A549 (cell line): Measurements from ENCODE around the gene RUNX2.

Source experiments
- CEBPB ChIP-seq, 2 experiments: fragments of >200 bp in 1 of 2; sonication (Bioruptor Twin) in 1 of 2; formaldehyde crosslinking in 1 of 2; IDR thresholded peaks; 2 replicates each; pipeline ENCODE4 v1.6.1; 2012 to 2016
- CTCF ChIP-seq: fragments of >200 bp; sonication (Bioruptor Twin); formaldehyde crosslinking; IDR thresholded peaks from 3 replicates; pipeline ENCODE4 v1.5.1; 2016
- EP300 ChIP-seq, 2 experiments: fragments of >200 bp; sonication (Bioruptor Twin); formaldehyde crosslinking; IDR thresholded peaks; 2 replicates in 1 of 2; 3 replicates in 1 of 2; pipeline ENCODE4 v1.6.1; 2016 to 2017
- POLR2A ChIP-seq: IDR thresholded peaks from 2 replicates; pipeline ENCODE4 v1.6.1; 2012; ENCODE audit warnings: mild to moderate bottlenecking, low read length
- RAD21 ChIP-seq, 2 experiments: fragments of >200 bp in 1 of 2; sonication (Bioruptor Twin) in 1 of 2; formaldehyde crosslinking in 1 of 2; IDR thresholded peaks in 1 of 2; conservative IDR thresholded peaks in 1 of 2; 2 replicates in 1 of 2; 3 replicates in 1 of 2; pipeline ENCODE4 v1.6.1; 2012 to 2018; ENCODE audit warnings: inconsistent platforms in 1 of 2
- REST ChIP-seq: fragments of 200-600 bp; sonication (generic); IDR thresholded peaks from 2 replicates; pipeline ENCODE4 v1.6.1; 2016; ENCODE audit warnings: antibody characterized with exemption, mild to moderate bottlenecking, moderate library complexity

GRCh38 chr6:45643126-45643525 lies 315.0 kb downstream of the RUNX2 start:
- no peak for TF ChIP-seq CTCF
- no peak for TF ChIP-seq REST
- no peak for TF ChIP-seq POLR2A
- TF ChIP-seq CEBPB (IDR thresholded peaks at IDR 0.05): no peak
- no peak for TF ChIP-seq EP300 (IDR thresholded peaks at IDR 0.05)
- no peak for TF ChIP-seq RAD21 (conservative IDR thresholded peaks at IDR 0.05 in 1 of 2, IDR thresholded peaks at IDR 0.05 in 1 of 2)
